Lower leg skin (tissue), 3 donors: Measurements from ENCODE around the gene OSBP2.

ENCODE experiments used
- POLR2A ChIP-seq, 2 donors: fragments of 450-650 bp; IDR thresholded peaks; one replicate each; pipeline ENCODE4 v1.6.1; 2016 to 2017; ENCODE audit warnings: antibody characterized with exemption in 2 of 2, mild to moderate bottlenecking in 1 of 2, moderate library complexity in 1 of 2
- TF ChIP-seq, protein P1 (sequence below), 3 donors: fragments of 450-650 bp; IDR thresholded peaks; one replicate each; pipeline ENCODE4 v1.5.1; 2016; ENCODE audit warnings: antibody characterized with exemption in 3 of 3, mild to moderate bottlenecking in 3 of 3, moderate library complexity in 2 of 3

DNA sequence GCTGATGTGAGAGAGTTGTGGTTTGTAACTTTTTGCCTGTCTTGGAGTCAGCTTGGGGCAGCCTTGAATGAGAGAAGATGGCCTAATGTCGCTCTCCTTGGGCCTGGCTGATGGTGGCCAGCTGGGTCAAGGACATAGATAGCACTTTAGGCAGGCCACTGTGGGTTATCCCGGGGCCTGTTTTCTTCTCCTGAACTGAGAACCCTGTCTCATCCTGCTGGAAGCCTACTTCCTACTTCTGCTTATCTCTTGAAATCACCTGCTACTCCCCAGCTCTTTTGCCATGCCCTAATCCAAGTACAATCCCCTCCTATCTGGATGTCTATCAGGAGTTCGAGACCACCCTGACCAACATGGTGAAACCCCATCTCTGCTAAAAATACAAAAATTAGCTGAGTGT is 49.5 kb downstream of the OSBP2 start:
- no peak for TF ChIP-seq POLR2A (IDR thresholded peaks at IDR 0.05)
- TF ChIP-seq, protein P1, sequence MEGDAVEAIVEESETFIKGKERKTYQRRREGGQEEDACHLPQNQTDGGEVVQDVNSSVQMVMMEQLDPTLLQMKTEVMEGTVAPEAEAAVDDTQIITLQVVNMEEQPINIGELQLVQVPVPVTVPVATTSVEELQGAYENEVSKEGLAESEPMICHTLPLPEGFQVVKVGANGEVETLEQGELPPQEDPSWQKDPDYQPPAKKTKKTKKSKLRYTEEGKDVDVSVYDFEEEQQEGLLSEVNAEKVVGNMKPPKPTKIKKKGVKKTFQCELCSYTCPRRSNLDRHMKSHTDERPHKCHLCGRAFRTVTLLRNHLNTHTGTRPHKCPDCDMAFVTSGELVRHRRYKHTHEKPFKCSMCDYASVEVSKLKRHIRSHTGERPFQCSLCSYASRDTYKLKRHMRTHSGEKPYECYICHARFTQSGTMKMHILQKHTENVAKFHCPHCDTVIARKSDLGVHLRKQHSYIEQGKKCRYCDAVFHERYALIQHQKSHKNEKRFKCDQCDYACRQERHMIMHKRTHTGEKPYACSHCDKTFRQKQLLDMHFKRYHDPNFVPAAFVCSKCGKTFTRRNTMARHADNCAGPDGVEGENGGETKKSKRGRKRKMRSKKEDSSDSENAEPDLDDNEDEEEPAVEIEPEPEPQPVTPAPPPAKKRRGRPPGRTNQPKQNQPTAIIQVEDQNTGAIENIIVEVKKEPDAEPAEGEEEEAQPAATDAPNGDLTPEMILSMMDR (IDR thresholded peaks at IDR 0.05), result no peak
